ENCODE results near the gene METTL3.

The METTL3 gene

GRCh38 chr14:21526672-21527317 lies 15.7 kb upstream of the METTL3 start:
- no peak for DNase-seq (ENCODE audit: low spot score)

DNA sequence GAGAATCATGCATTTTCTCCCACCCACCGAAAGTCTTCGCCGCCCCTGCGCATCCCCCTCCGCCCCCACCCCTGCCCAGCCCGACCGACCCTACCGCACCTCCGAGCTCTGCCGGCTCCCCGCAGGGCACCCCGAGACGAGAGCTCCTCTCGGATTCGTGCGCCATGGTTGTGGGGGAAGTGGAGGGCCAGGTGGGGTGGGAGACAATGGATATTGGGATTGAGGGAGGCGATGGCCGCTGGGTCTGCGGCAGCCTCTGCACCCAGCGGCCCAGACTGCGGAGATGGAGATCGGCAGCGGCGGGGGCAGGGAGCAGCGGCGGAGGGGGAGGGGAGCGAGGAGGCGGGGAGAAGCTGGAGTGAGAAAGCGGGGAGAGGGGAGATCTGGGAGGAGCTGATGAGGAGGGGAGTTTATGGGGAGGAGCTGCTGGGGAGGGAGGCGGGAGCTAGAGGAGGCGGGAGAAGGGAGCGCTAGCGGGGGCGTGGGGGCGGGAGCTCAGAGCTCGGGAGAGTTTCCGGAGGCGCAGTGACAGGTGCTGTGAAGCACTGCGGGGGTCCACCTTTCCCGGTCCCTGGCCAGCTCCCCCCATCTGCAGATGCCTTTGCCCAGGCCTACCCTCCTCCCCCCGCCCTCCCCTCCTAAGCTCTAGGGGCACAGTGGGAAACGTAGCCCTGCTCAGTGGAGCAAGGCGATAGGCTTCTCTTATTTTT lies 15.0 kb upstream of the METTL3 start, which contains the start of gene SALL2:
Gene SALL2 (minus strand): TSS at position 385 of the 710 bp plus-strand sequence. CDS start 219 bp downstream, at position 166.
- DNase-seq (ENCODE audit: low spot score) = no peak

DNA sequence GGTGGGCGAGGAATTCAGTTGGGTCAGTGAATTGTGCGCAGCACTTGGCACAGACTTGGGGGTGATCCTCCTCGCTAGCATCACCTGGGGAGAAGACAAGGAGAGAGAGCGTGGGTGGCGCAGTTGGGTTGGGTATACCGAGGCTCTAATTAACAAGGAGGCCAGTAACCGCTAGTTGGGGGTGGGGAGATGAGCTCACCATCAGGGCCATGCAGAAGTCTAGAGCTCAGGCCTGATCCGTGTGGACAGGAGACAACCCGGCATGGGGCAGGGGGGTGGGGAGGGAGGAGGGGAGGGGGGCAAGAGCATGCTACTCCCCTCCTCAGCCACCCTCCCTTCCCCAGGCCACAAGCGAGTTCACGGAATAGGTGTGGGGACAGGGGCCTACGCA lies 14.4 kb upstream of the METTL3 start:
- DNase-seq (ENCODE audit: low spot score) = no peak

GRCh38 chr14:21524575-21525490 lies 13.7 kb upstream of the METTL3 start:
- DNase-seq (ENCODE audit: low spot score) = no peak

DNA sequence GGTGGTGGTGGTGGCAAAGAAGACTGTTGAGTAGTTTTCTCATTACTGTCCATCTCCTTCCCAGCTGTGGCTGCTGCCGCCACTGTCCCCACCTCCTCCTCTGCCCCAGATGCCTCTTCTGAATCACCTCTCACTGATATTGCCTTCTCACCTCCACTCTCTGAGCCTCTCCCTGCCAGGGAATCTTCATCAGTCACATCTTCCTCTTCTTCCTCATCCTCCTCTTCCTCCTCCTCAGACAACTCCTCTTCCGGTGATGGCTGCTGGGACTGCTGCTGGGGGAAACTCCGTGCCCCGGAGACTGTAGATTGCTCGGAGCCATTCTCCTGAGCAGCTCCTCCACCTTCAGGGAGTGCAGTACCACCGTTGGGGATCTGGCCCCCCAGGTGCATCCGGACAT lies 12.1 kb upstream of the METTL3 start:
- DNase-seq (ENCODE audit: low spot score) = no peak

GRCh38 chr14:21521501-21521900 lies 10.4 kb upstream of the METTL3 start:
- DNase-seq (ENCODE audit: low spot score) = no peak

DNA sequence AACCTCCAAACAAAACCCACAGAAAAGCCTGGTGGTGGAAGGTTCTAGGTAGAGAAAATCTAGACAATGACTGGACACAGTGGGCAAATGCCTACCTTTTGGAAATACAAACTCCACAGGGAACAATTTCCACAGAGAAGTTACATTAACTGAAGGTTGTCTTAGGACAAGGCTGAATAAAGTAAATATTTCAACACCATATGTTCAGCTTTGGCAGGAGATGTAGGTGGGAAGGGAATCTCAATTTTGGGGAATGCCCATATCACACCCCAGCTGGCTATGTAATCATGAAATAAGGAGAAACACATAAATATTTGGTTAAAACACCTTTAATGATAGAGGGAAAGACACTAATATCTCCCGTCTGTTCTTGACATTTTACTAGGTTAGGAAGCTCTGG lies 9.6 kb upstream of the METTL3 start:
- DNase-seq (ENCODE audit: low spot score) = no peak

DNA sequence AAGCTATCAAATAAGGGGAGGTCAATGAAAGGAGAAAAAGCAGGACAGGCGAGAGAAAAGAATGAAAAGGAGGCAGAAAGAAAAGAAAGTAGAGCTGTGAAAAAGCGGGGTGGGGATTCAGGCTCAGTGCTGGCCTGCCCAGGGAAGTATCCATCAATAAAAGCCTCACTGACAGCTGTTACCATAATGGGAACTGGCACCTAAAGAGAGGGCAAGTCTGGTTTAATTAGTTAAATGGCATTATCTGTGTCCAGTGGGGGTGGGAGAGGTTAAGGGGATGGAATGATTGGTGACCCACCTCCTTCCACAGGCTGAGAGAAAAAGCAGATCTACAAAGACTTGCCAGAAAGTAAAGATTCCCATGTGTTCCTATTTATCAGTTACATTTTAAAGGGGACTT lies 7.6 kb upstream of the METTL3 start:
- no peak for DNase-seq (ENCODE audit: low spot score)

DNA sequence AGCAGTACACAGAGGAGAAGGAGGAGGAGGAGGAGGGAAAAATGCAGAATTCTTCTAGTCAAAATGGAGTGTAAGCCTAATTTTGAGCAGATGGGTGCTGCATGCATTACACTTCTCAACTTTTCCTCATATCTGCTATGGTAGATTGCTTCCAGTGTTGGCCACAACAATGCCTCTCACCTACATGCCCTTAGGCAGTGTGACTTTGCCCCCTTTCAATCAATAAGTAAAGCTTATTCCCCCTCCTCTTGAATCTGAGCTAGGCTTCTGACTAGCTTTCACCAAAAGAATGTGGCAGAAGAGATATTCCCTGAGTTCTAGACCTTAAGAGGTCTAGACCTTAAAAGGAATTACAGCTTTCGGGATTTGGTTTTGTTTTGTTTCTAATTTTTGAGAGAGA lies 3.2 kb upstream of the METTL3 start:
- DNase-seq (ENCODE audit: low spot score) = no peak

DNA sequence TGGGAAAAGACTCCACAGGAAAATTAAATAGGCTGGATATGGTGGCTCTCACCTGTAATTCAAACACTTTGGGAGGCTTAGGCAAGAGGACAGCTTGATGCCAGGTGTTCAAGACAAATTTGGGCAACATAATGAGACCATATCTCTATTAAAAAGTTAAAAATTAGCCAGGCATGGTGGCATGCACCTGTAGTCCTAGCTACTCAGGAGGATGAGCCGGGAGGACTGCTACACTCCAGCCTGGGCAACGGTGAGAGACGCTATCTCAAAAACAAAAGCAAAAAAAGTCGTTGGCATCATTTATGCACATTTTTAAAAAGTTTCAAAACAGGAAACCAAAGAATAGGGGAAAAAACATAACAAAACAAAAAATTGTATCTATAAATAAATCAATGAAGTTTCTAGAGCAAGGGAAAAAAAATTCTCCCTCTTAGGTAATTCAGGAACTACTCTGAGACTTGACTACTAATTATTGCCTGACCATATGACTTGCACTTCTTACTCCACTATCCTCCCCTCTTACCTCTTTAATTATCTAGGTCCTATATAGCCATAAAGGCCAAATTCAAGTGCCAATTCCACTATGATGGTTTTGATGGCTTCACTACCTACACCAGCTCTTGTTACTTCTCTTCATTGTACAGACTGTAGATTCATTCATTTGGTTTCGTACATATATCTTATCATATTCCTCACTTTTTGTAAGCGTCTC lies 1.6 kb downstream of the METTL3 start:
- DNase-seq (ENCODE audit: low spot score) = no peak

GRCh38 chr14:21506557-21506956 lies 4.6 kb downstream of the METTL3 start:
- no peak for DNase-seq (ENCODE audit: low spot score)

- DNase-seq (ENCODE audit: low spot score) = no peak
These were observed 6.1 kb downstream of the METTL3 start for GRCh38 chr14:21505012-21505553.

DNA sequence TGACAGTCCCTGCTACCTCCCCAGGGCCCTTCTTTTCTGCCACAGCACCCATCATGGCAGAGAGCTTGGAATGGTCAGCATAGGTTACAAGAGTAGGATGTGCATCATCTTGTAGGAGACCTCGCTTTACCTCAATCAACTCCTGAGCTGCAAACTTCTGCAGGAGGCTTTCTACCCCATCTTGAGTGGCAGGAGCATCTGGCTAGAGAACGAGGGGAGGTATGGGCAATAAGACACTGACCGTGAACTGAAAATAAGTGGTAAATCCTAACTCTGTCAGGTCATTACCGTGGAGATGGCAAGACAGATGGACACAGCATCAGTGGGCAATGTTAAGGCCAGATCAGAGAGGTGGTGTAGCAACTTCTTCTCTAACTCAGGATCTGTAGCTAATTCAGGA lies 7.8 kb downstream of the METTL3 start:
- no peak for DNase-seq (ENCODE audit: low spot score)

GRCh38 chr14:21501568-21501967 lies 9.6 kb downstream of the METTL3 start:
- no peak for DNase-seq (ENCODE audit: low spot score)

GRCh38 chr14:21498540-21499526 lies 12.3 kb downstream of the METTL3 start:
- peak; percentile 20 for DNase-seq (ENCODE audit: low spot score)

DNA sequence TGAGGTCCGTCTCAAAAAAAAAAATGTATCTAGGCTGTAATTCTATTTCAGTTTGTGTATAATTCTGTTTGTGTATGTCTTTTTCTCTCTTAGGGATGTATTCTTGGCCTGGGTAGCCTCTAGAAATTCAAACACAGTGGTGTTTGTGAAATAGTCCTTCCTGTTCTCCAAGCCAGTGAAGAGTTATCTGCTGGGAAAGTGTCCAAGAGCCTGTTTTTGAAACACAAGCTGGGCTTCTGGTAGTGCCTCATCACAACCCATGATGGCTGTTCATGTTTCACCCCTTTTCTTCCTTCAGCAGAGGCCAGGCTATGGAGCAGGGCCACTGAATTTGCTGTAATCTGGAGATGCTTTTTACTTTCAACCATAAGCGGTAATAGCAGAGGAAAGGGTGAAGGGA lies 14.7 kb downstream of the METTL3 start:
- DNase-seq (ENCODE audit: low spot score) = no peak

- DNase-seq (ENCODE audit: low spot score) = no peak
These were observed 16.0 kb downstream of the METTL3 start for GRCh38 chr14:21494902-21495762.

- no peak for DNase-seq (ENCODE audit: low spot score)
These were observed 24.5 kb downstream of the METTL3 start for GRCh38 chr14:21486640-21487087.

- peak; percentile 97 for DNase-seq (ENCODE audit: low spot score)
These were observed 34.0 kb downstream of the METTL3 start, which contains the start of the genes RAB2B and TOX4 for GRCh38 chr14:21476925-21477681. Gene RAB2B, minus strand, starts transcription at chr14:21476959. Its CDS starts 87 bp downstream, at chr14:21476872. Gene TOX4, plus strand, starts transcription at chr14:21477195. Its CDS starts 84 bp downstream, at chr14:21477279.

All from LoVo (cell line).